ENCODE results near the gene EXOSC10. TPM values are rescaled to one million over a fixed set of nuclear protein-coding genes. Genes with fewer than 3 reads are reported as not detected.
"Not testable (repeated sequence)": the region's sequence is repeated elsewhere in the genome, so short reads cannot be mapped to it uniquely, and the experiment has no call there.

Gene EXOSC10
- total RNA-seq, 1 donor from 2014 or later = 47.7 TPM

DNA sequence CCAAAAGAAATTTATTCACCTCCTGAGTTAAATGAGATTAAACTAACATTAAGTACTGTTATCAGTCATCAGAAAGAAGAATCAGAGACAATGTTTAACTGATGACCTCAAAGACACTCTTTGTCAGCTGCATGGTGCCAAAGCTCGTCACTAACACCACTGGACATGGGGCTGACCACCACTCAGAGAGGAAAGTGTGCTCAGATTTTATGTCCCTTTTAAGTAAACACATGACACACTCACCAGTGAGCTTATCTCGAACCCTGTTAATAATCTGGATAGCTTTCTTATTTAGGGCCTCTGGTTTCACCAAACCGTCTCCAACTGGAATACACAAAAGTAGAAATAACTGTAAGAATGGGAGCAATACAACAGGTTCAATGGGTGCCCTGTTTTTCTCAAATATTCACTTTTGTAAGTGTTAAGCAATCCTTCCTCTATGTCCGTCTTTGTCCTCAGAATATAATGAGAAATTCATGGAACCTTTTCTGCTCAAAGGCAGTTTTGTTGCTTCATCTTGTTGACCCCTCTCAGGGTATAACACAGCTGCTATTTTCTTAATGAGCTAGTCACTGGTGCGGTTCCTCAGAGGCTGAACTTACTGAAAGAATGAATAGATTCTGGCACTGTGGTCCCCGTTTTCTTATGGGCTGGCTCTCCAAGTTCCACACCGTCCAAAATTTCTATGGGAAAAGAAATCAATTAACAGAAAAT, 9.5 kb upstream of the EXOSC10 start:
- ATAC-seq (no peak), DNase-seq (no peak)
- H3K4me1 ChIP-seq = no peaks in the 10 kb centered on the region
- H3K27ac ChIP-seq = no peak overlapping the region
- no peaks in the 10 kb centered on the region for H3K27me3 ChIP-seq (ENCODE audit: low read depth)
- no peak overlapping the region for H3K4me3 ChIP-seq
- H3K9me3 ChIP-seq = no peaks in the 10 kb centered on the region
- peaks cover 86% of the 10 kb centered on the region for H3K36me3 ChIP-seq
- TF ChIP-seq, protein P1, sequence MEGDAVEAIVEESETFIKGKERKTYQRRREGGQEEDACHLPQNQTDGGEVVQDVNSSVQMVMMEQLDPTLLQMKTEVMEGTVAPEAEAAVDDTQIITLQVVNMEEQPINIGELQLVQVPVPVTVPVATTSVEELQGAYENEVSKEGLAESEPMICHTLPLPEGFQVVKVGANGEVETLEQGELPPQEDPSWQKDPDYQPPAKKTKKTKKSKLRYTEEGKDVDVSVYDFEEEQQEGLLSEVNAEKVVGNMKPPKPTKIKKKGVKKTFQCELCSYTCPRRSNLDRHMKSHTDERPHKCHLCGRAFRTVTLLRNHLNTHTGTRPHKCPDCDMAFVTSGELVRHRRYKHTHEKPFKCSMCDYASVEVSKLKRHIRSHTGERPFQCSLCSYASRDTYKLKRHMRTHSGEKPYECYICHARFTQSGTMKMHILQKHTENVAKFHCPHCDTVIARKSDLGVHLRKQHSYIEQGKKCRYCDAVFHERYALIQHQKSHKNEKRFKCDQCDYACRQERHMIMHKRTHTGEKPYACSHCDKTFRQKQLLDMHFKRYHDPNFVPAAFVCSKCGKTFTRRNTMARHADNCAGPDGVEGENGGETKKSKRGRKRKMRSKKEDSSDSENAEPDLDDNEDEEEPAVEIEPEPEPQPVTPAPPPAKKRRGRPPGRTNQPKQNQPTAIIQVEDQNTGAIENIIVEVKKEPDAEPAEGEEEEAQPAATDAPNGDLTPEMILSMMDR (IDR thresholded peaks at IDR 0.05) = no peak
- intact Hi-C loops (cut with DNase I) = no loop called here

GRCh38 chr1:11107599-11107998, 7.9 kb upstream of the EXOSC10 start:
- ATAC-seq (no peak), DNase-seq (no peak)
- H3K9me3 ChIP-seq = no peaks in the 10 kb centered on the region
- no peaks in the 10 kb centered on the region for H3K27me3 ChIP-seq (ENCODE audit: low read depth)
- intact Hi-C loops (cut with DNase I) = no loop called here
- H3K4me1 ChIP-seq = no peaks in the 10 kb centered on the region
- H3K27ac ChIP-seq = no peak overlapping the region
- peaks cover 70% of the 10 kb centered on the region for H3K36me3 ChIP-seq
- TF ChIP-seq, protein P1 (IDR thresholded peaks at IDR 0.05) = no peak
- H3K4me3 ChIP-seq = no peak overlapping the region

DNA sequence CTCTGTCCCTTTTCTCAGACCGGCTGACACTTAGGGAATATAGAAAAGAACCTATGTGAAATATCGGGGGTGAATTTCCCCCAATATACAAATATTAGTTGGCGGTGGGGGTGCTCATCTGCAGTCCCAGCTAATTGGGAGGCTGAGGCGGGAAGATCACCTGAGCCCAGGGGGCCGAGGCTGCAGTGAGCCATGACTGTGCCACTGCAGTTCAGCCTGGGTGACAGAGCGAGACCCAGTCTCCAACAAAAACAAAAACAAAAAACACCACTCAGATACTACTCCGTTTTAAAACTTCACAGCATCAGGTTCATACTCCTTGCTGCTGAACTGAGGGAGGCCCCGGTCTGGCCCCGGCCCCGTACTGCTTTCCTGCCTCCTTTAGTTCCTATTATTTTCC, 5.9 kb upstream of the EXOSC10 start:
- H3K27ac ChIP-seq = no peak overlapping the region
- H3K36me3 ChIP-seq = peaks cover 50% of the 10 kb centered on the region
- H3K4me3 ChIP-seq = no peak overlapping the region
- TF ChIP-seq, protein P1 (IDR thresholded peaks at IDR 0.05) = no peak
- H3K9me3 ChIP-seq = no peaks in the 10 kb centered on the region
- H3K4me1 ChIP-seq = no peaks in the 10 kb centered on the region
- no peaks in the 10 kb centered on the region for H3K27me3 ChIP-seq (ENCODE audit: low read depth)
- DNase-seq (no peak), ATAC-seq (no peak)
- intact Hi-C loops (cut with DNase I) = no loop called here

- Histone ChIP-seq H3K36me3 (peaks cover 20% of the 10 kb centered on the region), H3K4me3 (no peak overlapping the region), H3K27ac (no peak overlapping the region), H3K27me3 (ENCODE audit: low read depth) (no peaks in the 10 kb centered on the region), H3K4me1 (peaks cover 11% of the 10 kb centered on the region), H3K9me3 (no peaks in the 10 kb centered on the region)
- ATAC-seq = no peak
- intact Hi-C loops (cut with DNase I) = no loop called here
- DNase-seq = no peak
- TF ChIP-seq, protein P1 (IDR thresholded peaks at IDR 0.05) = no peak
These were observed 1.7 kb upstream of the EXOSC10 start for GRCh38 chr1:11101347-11101746.

DNA sequence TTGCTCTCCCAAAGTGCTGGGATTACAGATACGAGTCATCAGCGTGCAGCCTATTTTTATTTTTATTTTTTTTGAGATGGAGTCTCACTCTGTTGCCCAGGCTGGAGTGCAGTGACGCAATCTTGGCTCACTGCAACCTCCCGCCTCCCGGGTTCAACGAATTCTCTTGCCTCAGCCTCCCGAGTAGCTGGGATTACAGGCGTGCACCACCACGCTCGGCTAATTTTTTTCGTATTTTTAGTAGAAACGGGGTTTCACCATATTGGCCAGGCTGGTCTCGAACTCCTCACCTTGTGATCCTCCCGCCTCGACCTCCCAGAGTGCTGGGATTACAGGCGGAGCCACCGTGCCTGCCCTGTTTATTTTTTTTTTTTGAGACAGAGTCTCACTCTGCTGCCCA, 1.1 kb upstream of the EXOSC10 start:
- DNase-seq = not testable (repeated sequence)

DNA sequence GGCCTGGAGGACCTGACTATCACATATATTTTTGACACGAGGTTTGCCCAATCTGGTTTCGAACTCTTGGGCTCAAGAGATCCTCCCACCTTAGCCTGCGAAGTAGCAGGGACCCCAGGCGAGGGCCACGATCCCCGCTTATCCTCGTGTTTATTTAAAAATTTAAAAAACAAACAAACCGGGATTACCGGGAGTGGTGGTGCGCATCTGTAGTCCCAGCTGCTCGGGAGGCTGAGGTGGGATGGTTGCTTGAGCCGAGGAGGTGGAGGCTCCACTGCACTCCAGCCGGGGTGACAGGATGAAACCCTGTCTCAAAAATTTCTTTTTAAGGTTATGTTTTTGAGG, 452 bp upstream of the EXOSC10 start:
- Histone ChIP-seq H3K4me1 (peaks cover 11% of the 10 kb centered on the region), H3K27ac (peak overlapping the region; percentile 89), H3K9me3 (no peaks in the 10 kb centered on the region), H3K4me3 (peak overlapping the region; percentile 85), H3K27me3 (ENCODE audit: low read depth) (no peaks in the 10 kb centered on the region), H3K36me3 (peaks cover 25% of the 10 kb centered on the region)
- DNase-seq = no peak
- ATAC-seq = no peak
- TF ChIP-seq, protein P1 (IDR thresholded peaks at IDR 0.05) = no peak
- intact Hi-C loops (cut with DNase I) = no loop called here

More for the DNA sequence above, 1.1 kb upstream of the EXOSC10 start:
- H3K27ac ChIP-seq; H3K27me3 ChIP-seq (ENCODE audit: low read depth); H3K4me3 ChIP-seq; ATAC-seq; intact Hi-C loops (cut with DNase I); H3K9me3 ChIP-seq: not testable (repeated sequence)
- Histone ChIP-seq H3K36me3 (peaks cover 20% of the 10 kb centered on the region), H3K4me1 (peaks cover 11% of the 10 kb centered on the region)

All from lower lobe of right lung (tissue), 2 donors.